ENCODE measurements around the gene PCBP3.

GRCh38 chr21:45718413-45718812 is 74.9 kb downstream of the PCBP3 start:
- TF ChIP-seq CTCF (IDR thresholded peaks at IDR 0.05) (no peak), EZH2 (IDR thresholded peaks at IDR 0.05) (no peak)
